Stimulated activated CD4-positive, alpha-beta T cell treated with anti-CD3 and anti-CD28 coated beads, Interleukin-4, amount 100 ng/mL, for 48 hours (primary cell): ENCODE results near the gene NARF.
"Not testable (repeated sequence)": the region's sequence is repeated elsewhere in the genome, so short reads cannot be mapped to it uniquely, and the experiment has no call there.

ENCODE experiments used
- DNase-seq, 2 donors: peaks; one replicate each; pipeline ENCODE4 v3.0.0-alpha.2; 2020; ENCODE audit warnings: low read depth in 2 of 2

The NARF gene

GRCh38 chr17:82496529-82497434 is 38.2 kb downstream of the NARF start:
- peak; percentile 86 to 93 for DNase-seq

GRCh38 chr17:82497483-82498405 is 39.2 kb downstream of the NARF start:
- peak in 1 of 2 donors; percentile 24 for DNase-seq

- no peak for DNase-seq
Measured at GRCh38 chr17:82502207-82502606, 43.7 kb downstream of the NARF start.

- no peak for DNase-seq
Measured at GRCh38 chr17:82503094-82503727, 44.7 kb downstream of the NARF start.

- DNase-seq: no peak
Measured at GRCh38 chr17:82503728-82504308, 45.3 kb downstream of the NARF start.

- no peak for DNase-seq
Measured at GRCh38 chr17:82505296-82505695, 46.8 kb downstream of the NARF start.

- DNase-seq: peak; percentile 22 to 30
Measured at GRCh38 chr17:82506402-82506801, 47.9 kb downstream of the NARF start.

- no peak for DNase-seq
Measured at GRCh38 chr17:82507631-82508175, 49.2 kb downstream of the NARF start.

GRCh38 chr17:82511642-82512041 is 53.1 kb downstream of the NARF start:
- DNase-seq: not testable (repeated sequence)

- not testable (repeated sequence) for DNase-seq
Measured at GRCh38 chr17:82513864-82514263, 55.3 kb downstream of the NARF start.

GRCh38 chr17:82517230-82517865 is 58.8 kb downstream of the NARF start:
- no peak for DNase-seq

- DNase-seq: peak; percentile 88 to 90
Measured at GRCh38 chr17:82518826-82519810, 60.6 kb downstream of the NARF start, which contains the start of gene FOXK2. TSS of gene FOXK2 (plus strand) at chr17:82519732. CDS start at chr17:82519889, 157 bp downstream.

- peak; percentile 23 to 24 for DNase-seq
Measured at GRCh38 chr17:82519971-82520903, 61.7 kb downstream of the NARF start.

- no peak for DNase-seq
Measured at GRCh38 chr17:82524540-82524939, 66.0 kb downstream of the NARF start.

GRCh38 chr17:82525712-82526111 is 67.2 kb downstream of the NARF start:
- DNase-seq: no peak

GRCh38 chr17:82527898-82528297 is 69.4 kb downstream of the NARF start:
- DNase-seq: no peak

- DNase-seq: no peak
Measured at GRCh38 chr17:82528484-82529265, 70.1 kb downstream of the NARF start.

GRCh38 chr17:82529914-82530300 is 71.4 kb downstream of the NARF start:
- DNase-seq: no peak
